ENCODE measurements around the gene SNX21.

Gene SNX21

GRCh38 chr20:45859916-45860315 lies 26.3 kb downstream of the SNX21 start:
- H3K4me2 ChIP-seq (ENCODE audit: insufficient read depth, low read length): no peak overlapping the region
- TF ChIP-seq EZH2 (IDR thresholded peaks at IDR 0.05; ENCODE audit: borderline replicate concordance, low read depth, low read length, severe bottlenecking) (no peak), CTCF (IDR thresholded peaks at IDR 0.05; ENCODE audit: borderline replicate concordance, extremely low read depth, low read length, poor library complexity, severe bottlenecking) (no peak)
- peaks cover 41% of the 10 kb centered on the region for H3K79me2 ChIP-seq (ENCODE audit: insufficient read depth, low read length)
- no peak overlapping the region for H3K27ac ChIP-seq (ENCODE audit: low read length)
- no peak for ATAC-seq (ENCODE audit: insufficient read depth, low read depth)
- peaks cover 5% of the 10 kb centered on the region for H3K36me3 ChIP-seq (ENCODE audit: insufficient read depth, low read length)
- H3K4me1 ChIP-seq (ENCODE audit: insufficient read depth, low read length): peaks cover 37% of the 10 kb centered on the region
- H3K9me3 ChIP-seq (ENCODE audit: insufficient read depth, low read length, severe bottlenecking): no peaks in the 10 kb centered on the region
- no peak overlapping the region for H2AFZ ChIP-seq (ENCODE audit: low read depth, low read length)
- no peak overlapping the region for H3K4me3 ChIP-seq (ENCODE audit: low read depth in 1 of 2, low read length in 2 of 2)
- DNase-seq: no peak
- H3K27me3 ChIP-seq (ENCODE audit: insufficient read depth, low read length, poor library complexity): no peaks in the 10 kb centered on the region
- no peak overlapping the region for H3K9ac ChIP-seq (ENCODE audit: low read depth, low read length)
- H4K20me1 ChIP-seq (ENCODE audit: insufficient read depth, low read length): no peaks in the 10 kb centered on the region

GRCh38 chr20:45860560-45861220 lies 27.1 kb downstream of the SNX21 start:
- Histone ChIP-seq H3K4me2 (ENCODE audit: insufficient read depth, low read length) (no peak overlapping the region), H3K4me3 (ENCODE audit: low read depth in 1 of 2, low read length in 2 of 2) (no peak overlapping the region), H3K9ac (ENCODE audit: low read depth, low read length) (no peak overlapping the region), H3K4me1 (ENCODE audit: insufficient read depth, low read length) (peaks cover 32% of the 10 kb centered on the region), H3K79me2 (ENCODE audit: insufficient read depth, low read length) (peaks cover 36% of the 10 kb centered on the region), H4K20me1 (ENCODE audit: insufficient read depth, low read length) (no peaks in the 10 kb centered on the region), H3K27me3 (ENCODE audit: insufficient read depth, low read length, poor library complexity) (no peaks in the 10 kb centered on the region), H3K9me3 (ENCODE audit: insufficient read depth, low read length, severe bottlenecking) (no peaks in the 10 kb centered on the region), H2AFZ (ENCODE audit: low read depth, low read length) (no peak overlapping the region), H3K27ac (ENCODE audit: low read length) (no peak overlapping the region), H3K36me3 (ENCODE audit: insufficient read depth, low read length) (peaks cover 3% of the 10 kb centered on the region; the same call in 1 of the 2 replicates)
- ATAC-seq (ENCODE audit: insufficient read depth, low read depth): no peak
- no peak for TF ChIP-seq CTCF (IDR thresholded peaks at IDR 0.05; ENCODE audit: borderline replicate concordance, extremely low read depth, low read length, poor library complexity, severe bottlenecking)
- TF ChIP-seq EZH2 (IDR thresholded peaks at IDR 0.05; ENCODE audit: borderline replicate concordance, low read depth, low read length, severe bottlenecking): no peak
- DNase-seq: no peak

- TF ChIP-seq EZH2 (IDR thresholded peaks at IDR 0.05; ENCODE audit: borderline replicate concordance, low read depth, low read length, severe bottlenecking) (no peak), CTCF (IDR thresholded peaks at IDR 0.05; ENCODE audit: borderline replicate concordance, extremely low read depth, low read length, poor library complexity, severe bottlenecking) (no peak)
- Histone ChIP-seq H3K27ac (ENCODE audit: low read length) (no peak overlapping the region), H3K79me2 (ENCODE audit: insufficient read depth, low read length) (peaks cover 28% of the 10 kb centered on the region), H2AFZ (ENCODE audit: low read depth, low read length) (no peak overlapping the region), H3K36me3 (ENCODE audit: insufficient read depth, low read length) (peaks cover 3% of the 10 kb centered on the region; the same call in 1 of the 2 replicates), H3K9me3 (ENCODE audit: insufficient read depth, low read length, severe bottlenecking) (no peaks in the 10 kb centered on the region), H4K20me1 (ENCODE audit: insufficient read depth, low read length) (no peaks in the 10 kb centered on the region), H3K4me3 (ENCODE audit: low read depth in 1 of 2, low read length in 2 of 2) (no peak overlapping the region), H3K4me1 (ENCODE audit: insufficient read depth, low read length) (peaks cover 24% of the 10 kb centered on the region), H3K4me2 (ENCODE audit: insufficient read depth, low read length) (no peak overlapping the region), H3K9ac (ENCODE audit: low read depth, low read length) (no peak overlapping the region), H3K27me3 (ENCODE audit: insufficient read depth, low read length, poor library complexity) (no peaks in the 10 kb centered on the region)
- DNase-seq: no peak
- ATAC-seq (ENCODE audit: insufficient read depth, low read depth): no peak
Measured at GRCh38 chr20:45861221-45862075, 27.8 kb downstream of the SNX21 start.
